Activated T-cell treated with anti-CD3 and anti-CD28 coated beads, Interleukin-2, amount 50 U/mL, for 72 hours (primary cell): ENCODE measurements around the gene PRAC1. TPM values are rescaled to one million over a fixed set of nuclear protein-coding genes. Genes with fewer than 3 reads are reported as not detected.

Experiments used
- ATAC-seq, 2 donors: fragments of 150-1000 bp; cut with Tn5 transposase; replicated peaks in 1 of 2; 2 replicates each; pipeline ENCODE4 v1.10.0; 2021; ENCODE audit warnings: moderate library complexity in 2 of 2, mild to moderate bottlenecking in 1 of 2
- DNase-seq, 2 donors: peaks; one replicate each; pipeline ENCODE4 v3.0.0; 2021 to 2022; ENCODE audit warnings: mixed read lengths in 1 of 2
- H3K27ac Mint-ChIP-seq: one replicate; pipeline ENCODE4 v1.8.0; 2022; ENCODE audit warnings: mild to moderate bottlenecking, moderate library complexity, mixed read lengths
- H3K27me3 Mint-ChIP-seq: one replicate; pipeline ENCODE4 v1.8.0; 2022; ENCODE audit warnings: low read depth, mixed read lengths
- H3K36me3 Mint-ChIP-seq, 2 donors: one replicate each; pipeline ENCODE4 v1.8.0; 2022; ENCODE audit warnings: mixed read lengths in 2 of 2, mild to moderate bottlenecking in 1 of 2; ENCODE audit not compliant: insufficient read depth in 2 of 2
- H3K4me1 Mint-ChIP-seq: one replicate; pipeline ENCODE4 v1.8.0; 2022; ENCODE audit warnings: low read depth, mixed read lengths
- H3K4me3 Mint-ChIP-seq, 2 donors: one replicate each; pipeline ENCODE4 v1.8.0; 2022; ENCODE audit warnings: mild to moderate bottlenecking in 2 of 2, mixed read lengths in 2 of 2, moderate library complexity in 2 of 2
- H3K9me3 Mint-ChIP-seq, 2 donors: one replicate each; pipeline ENCODE4 v1.8.0; 2022; ENCODE audit warnings: mixed read lengths in 2 of 2
- total RNA-seq, 2 donors: library from RNA; stranded (reverse); gene quantifications; one replicate each; pipeline ENCODE4 v1.2.3, GENCODE V29; 2022

Gene PRAC1
- total RNA-seq, 2 donors from 2014 or later: not detected

DNA sequence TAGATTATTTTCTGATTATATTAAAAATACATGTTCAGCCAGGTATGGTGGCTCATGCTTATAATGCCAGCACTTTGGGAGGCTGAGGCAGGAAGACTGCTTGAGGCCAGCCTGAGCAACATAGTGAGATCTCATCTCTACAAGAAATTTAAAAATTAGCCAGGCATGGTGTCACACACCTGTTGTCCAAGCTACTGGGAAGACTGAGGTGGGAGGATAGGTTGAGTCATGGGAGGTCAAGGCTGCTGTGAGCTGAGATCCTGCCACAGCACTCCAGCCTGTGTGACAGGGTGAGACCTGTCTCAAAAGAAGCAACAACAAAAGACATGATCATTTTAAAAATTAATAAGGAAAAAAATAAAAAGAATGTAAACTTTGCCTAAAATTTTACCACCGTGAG lies 40.7 kb downstream of the PRAC1 start:
- H3K4me3 Mint-ChIP-seq: no peak overlapping the region
- ATAC-seq (no peak), DNase-seq (no peak)
- no peak overlapping the region for H3K27ac Mint-ChIP-seq
- H3K4me1 Mint-ChIP-seq: peaks cover 5% of the 10 kb centered on the region
- no peaks in the 10 kb centered on the region for H3K9me3 Mint-ChIP-seq
- peaks cover 44% of the 10 kb centered on the region for H3K27me3 Mint-ChIP-seq
- H3K36me3 Mint-ChIP-seq: no peaks in the 10 kb centered on the region

DNA sequence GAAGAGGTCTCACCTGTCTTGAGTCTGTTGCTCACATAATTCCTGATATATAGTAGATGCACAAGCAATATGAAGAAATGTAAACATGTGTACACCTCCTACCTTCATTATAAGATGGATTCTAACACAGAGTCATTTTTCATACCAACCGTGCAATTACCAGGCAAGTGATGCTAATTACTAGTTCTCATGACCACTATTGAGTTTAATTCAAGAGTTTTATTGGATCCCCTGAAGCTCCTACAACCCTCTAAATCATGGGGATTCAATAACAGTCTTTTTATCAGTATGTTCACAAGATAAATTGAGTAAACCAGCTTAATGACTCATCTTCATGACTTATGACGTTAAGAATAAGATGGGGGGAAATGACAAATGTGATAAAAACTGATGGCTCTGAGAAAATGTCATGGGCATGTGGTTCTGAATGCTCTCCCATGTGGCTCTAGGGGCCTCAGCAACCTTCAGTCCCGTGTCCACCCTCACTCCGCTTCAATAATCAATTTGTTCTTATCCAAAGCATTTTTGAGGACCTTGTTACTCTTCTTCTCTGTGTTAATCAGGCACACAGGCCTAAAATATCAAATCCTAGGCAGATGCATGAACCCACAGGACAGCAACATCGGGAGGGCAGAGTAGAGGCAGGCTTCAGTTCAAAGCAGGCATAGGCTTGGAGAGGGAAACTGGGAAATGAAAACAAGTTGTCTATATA lies 42.8 kb downstream of the PRAC1 start:
- no peak for DNase-seq
- H3K27me3 Mint-ChIP-seq: peaks cover 44% of the 10 kb centered on the region
- H3K4me1 Mint-ChIP-seq: peaks cover 5% of the 10 kb centered on the region
- no peaks in the 10 kb centered on the region for H3K9me3 Mint-ChIP-seq
- no peak for ATAC-seq
- no peaks in the 10 kb centered on the region for H3K36me3 Mint-ChIP-seq
- H3K4me3 Mint-ChIP-seq: no peak overlapping the region
- no peak overlapping the region for H3K27ac Mint-ChIP-seq

- ATAC-seq (peak; percentile 90 to 96), DNase-seq (peak; percentile 78 to 86)
- peaks cover 49% of the 10 kb centered on the region for H3K27me3 Mint-ChIP-seq
- peaks cover 5% of the 10 kb centered on the region for H3K4me1 Mint-ChIP-seq
- H3K27ac Mint-ChIP-seq: no peak overlapping the region
- no peaks in the 10 kb centered on the region for H3K36me3 Mint-ChIP-seq
- H3K4me3 Mint-ChIP-seq: peak overlapping the region; percentile 64 to 68
- H3K9me3 Mint-ChIP-seq: no peaks in the 10 kb centered on the region
Measured at GRCh38 chr17:48678141-48678971, 44.0 kb downstream of the PRAC1 start.

- no peak for ATAC-seq
- Mint-ChIP-seq H3K27me3 (peaks cover 50% of the 10 kb centered on the region), H3K4me3 (no peak overlapping the region), H3K36me3 (no peaks in the 10 kb centered on the region), H3K9me3 (no peaks in the 10 kb centered on the region), H3K4me1 (peaks cover 5% of the 10 kb centered on the region), H3K27ac (no peak overlapping the region)
- DNase-seq: no peak
Measured at GRCh38 chr17:48676963-48677558, 45.3 kb downstream of the PRAC1 start.

DNA sequence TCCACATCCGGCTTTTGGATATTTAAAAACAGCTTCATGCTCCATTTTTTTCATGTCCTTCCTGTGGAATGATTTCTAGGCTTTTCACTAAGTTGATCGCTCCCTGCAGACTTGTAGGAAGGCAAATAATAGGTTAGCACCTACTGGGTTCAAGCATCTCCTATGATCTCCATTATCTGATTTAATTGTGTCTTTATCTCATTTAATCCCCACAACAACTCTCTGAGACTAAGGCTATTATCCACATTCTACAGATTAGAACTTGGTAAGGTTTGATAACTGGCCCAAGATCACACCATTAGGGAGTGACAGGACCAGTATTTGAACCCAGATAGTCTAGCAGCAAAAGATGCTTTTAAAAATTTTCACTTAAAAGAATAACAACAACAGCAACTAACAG lies 50.0 kb downstream of the PRAC1 start:
- Mint-ChIP-seq H3K4me1 (peaks cover 7% of the 10 kb centered on the region), H3K27ac (no peak overlapping the region), H3K9me3 (no peaks in the 10 kb centered on the region), H3K4me3 (no peak overlapping the region), H3K36me3 (no peaks in the 10 kb centered on the region), H3K27me3 (peaks cover 33% of the 10 kb centered on the region)
- ATAC-seq: no peak
- no peak for DNase-seq

Other genes starting within 250 kb of the PRAC1 start
- gene HOXB1, start 191.5 kb downstream of the PRAC1 start, total RNA-seq: not detected
- 10 to 100 TPM; 18.1 to 37.7 TPM for gene HOXB2, start 177.4 kb downstream of the PRAC1 start, total RNA-seq
- gene HOXB4, start 144.2 kb downstream of the PRAC1 start, total RNA-seq: 1 to 10 TPM; 1.9 to 3.3 TPM
- gene HOXB3, start 132.3 kb downstream of the PRAC1 start, total RNA-seq: 1 to 10 TPM; 2.9 to 8.1 TPM
- not detected for gene HOXB5, start 128.7 kb downstream of the PRAC1 start, total RNA-seq
- gene HOXB6, start 117.5 kb downstream of the PRAC1 start, total RNA-seq: under 1 TPM; 0.24 to 0.51 TPM
- 1 to 10 TPM; 1.3 to 1.6 TPM for gene HOXB7, start 111.5 kb downstream of the PRAC1 start, total RNA-seq
- not detected for gene HOXB8, start 107.2 kb downstream of the PRAC1 start, total RNA-seq
- 10 to 100 TPM; 15.0 to 23.0 TPM for gene HOXB9, start 96.2 kb downstream of the PRAC1 start, total RNA-seq
- not detected for gene PRAC2, start 667 bp upstream of the PRAC1 start, total RNA-seq
- gene HOXB13, start 6.2 kb upstream of the PRAC1 start, total RNA-seq: not detected
- gene TTLL6, start 94.7 kb upstream of the PRAC1 start, total RNA-seq: not detected
- 100 to 1,000 TPM in 1 of 2 donors, 10 to 100 TPM in 1; 97.0 to 132 TPM for gene CALCOCO2, start 108.5 kb upstream of the PRAC1 start, total RNA-seq
- 10 to 100 TPM; 45.9 to 52.9 TPM for gene ATP5MC1, start 170.3 kb upstream of the PRAC1 start, total RNA-seq
- 100 to 1,000 TPM; 133 to 191 TPM for gene UBE2Z, start 185.9 kb upstream of the PRAC1 start, total RNA-seq
- 10 to 100 TPM; 54.7 to 54.8 TPM for gene SNF8, start 222.3 kb upstream of the PRAC1 start, total RNA-seq
- gene GIP, start 246.1 kb upstream of the PRAC1 start, total RNA-seq: not detected